Measurements from ENCODE around the gene MIPEP. TPM values are rescaled to one million over a fixed set of nuclear protein-coding genes. Genes with fewer than 3 reads are reported as not detected.

Gene MIPEP
- total and polyA plus RNA-seq, 10 of the 15 experiments (the other 5 are each of a cell fraction or from before 2014, with no cell fraction given), result 15.6 to 56.2 (median 29.8) TPM

DNA sequence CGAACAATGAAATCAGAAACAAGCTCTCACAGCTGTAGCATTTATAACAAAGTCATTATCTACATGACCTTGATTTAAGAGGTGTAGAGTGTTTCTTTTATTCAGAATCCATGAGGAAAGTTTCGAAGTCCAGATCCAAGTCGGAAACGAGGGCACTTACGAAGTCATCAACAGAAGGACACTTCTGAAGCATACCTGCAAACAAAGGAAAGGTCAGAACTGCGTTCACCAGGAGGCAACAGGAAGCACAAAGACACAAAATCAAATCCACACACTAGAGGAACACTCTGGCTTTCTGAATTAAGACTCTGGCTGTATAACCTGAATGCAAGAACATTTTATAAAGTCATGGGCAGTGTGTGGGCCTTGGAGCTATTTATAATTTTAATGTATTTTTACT, 158.9 kb downstream of the MIPEP start:
- Histone ChIP-seq H3K27ac (ENCODE audit: control insufficient read depth, insufficient read depth) (no peak overlapping the region), H3K4me1 (ENCODE audit: control insufficient read depth, insufficient read depth, low read length) (no peaks in the 10 kb centered on the region), H4K20me1 (ENCODE audit: control insufficient read depth, insufficient read depth) (no peaks in the 10 kb centered on the region), H3K36me3 (ENCODE audit: control insufficient read depth in 2 of 2, insufficient read depth in 2 of 2, low read length in 1 of 2) (peaks cover 0 to 5% of the 10 kb centered on the region in 2 experiments; a peak in 1 of 4 replicates), H3K9me3 (replicated peaks; ENCODE audit: control insufficient read depth, insufficient read depth, low read length) (no peaks in the 10 kb centered on the region), H3K4me3 (no peak overlapping the region), H3K9ac (ENCODE audit: control insufficient read depth, insufficient read depth, low read length) (no peak overlapping the region), H3K79me2 (ENCODE audit: control insufficient read depth, insufficient read depth, low read length) (no peaks in the 10 kb centered on the region), H3K4me2 (ENCODE audit: control insufficient read depth, insufficient read depth) (no peak overlapping the region), H2AFZ (ENCODE audit: control insufficient read depth, low read depth, low read length) (no peak overlapping the region), H3K27me3 (replicated peaks in 1 of 2; ENCODE audit: control insufficient read depth in 2 of 2, insufficient read depth in 2 of 2, low read length in 1 of 2) (no peaks in the 10 kb centered on the region)
- DNase-seq (ENCODE audit: low read depth, low spot score) (no peak), FAIRE-seq (no peak), ATAC-seq (no peak)
- CTCF ChIA-PET, result interaction anchor here (0.5 to 1.2 kb wide), 2 partner anchors 11 to 145 kb away, joined by 3 read pairs; no protein-coding TSS in a partner anchor
- in situ Hi-C loops (cut with MboI), result no loop called here
- TF ChIP-seq CBFB (IDR thresholded peaks at IDR 0.05; ENCODE audit: low read depth) (no peak), HDAC6 (IDR thresholded peaks at IDR 0.05; ENCODE audit: unreplicated experiment) (no peak), IRF4 (IDR thresholded peaks at IDR 0.05; ENCODE audit: low read depth, low read length) (no peak), YBX1 (IDR thresholded peaks at IDR 0.05) (no peak), SIN3A (IDR thresholded peaks at IDR 0.05; ENCODE audit: low read depth, low read length) (no peak), SMC3 (IDR thresholded peaks at IDR 0.05; ENCODE audit: borderline replicate concordance, low read length) (no peak), POU2F2 (IDR thresholded peaks at IDR 0.05; ENCODE audit: borderline replicate concordance, low read depth, low read length) (no peak)
- 96% methylated on average over 6 of the region's 6 CpGs for WGBS (ENCODE audit: insufficient coverage, insufficient replicate concordance, low lambda C conversion rate, missing lambda C conversion rate)
- SMC1A ChIA-PET (ENCODE audit: uncharacterized antibody, unreplicated experiment), result no interaction called here
- RAD21 ChIA-PET (ENCODE audit: unreplicated experiment), result no interaction called here
- no TSS peak for BruUV-seq (replicated peaks)
- intact Hi-C loops (cut with micrococcal nuclease; ENCODE audit: unreplicated experiment), result no loop called here
- POLR2A ChIA-PET, result no interaction called here

GRCh38 chr13:23729531-23729930, 159.7 kb downstream of the MIPEP start:
- peaks cover 0 to 5% of the 10 kb centered on the region in 2 experiments; a peak in 1 of 4 replicates for H3K36me3 ChIP-seq (ENCODE audit: control insufficient read depth in 2 of 2, insufficient read depth in 2 of 2, low read length in 1 of 2)
- H3K4me2 ChIP-seq (ENCODE audit: control insufficient read depth, insufficient read depth), result no peak overlapping the region
- no peaks in the 10 kb centered on the region for H3K4me1 ChIP-seq (ENCODE audit: control insufficient read depth, insufficient read depth, low read length)
- H3K4me3 ChIP-seq, result no peak overlapping the region
- H3K9me3 ChIP-seq (replicated peaks; ENCODE audit: control insufficient read depth, insufficient read depth, low read length), result no peaks in the 10 kb centered on the region
- no peaks in the 10 kb centered on the region for H4K20me1 ChIP-seq (ENCODE audit: control insufficient read depth, insufficient read depth)
- H3K79me2 ChIP-seq (ENCODE audit: control insufficient read depth, insufficient read depth, low read length), result no peaks in the 10 kb centered on the region
- no peak overlapping the region for H2AFZ ChIP-seq (ENCODE audit: control insufficient read depth, low read depth, low read length)
- DNase-seq (ENCODE audit: low read depth, low spot score), result no peak
- no peak for ATAC-seq
- intact Hi-C loops (cut with micrococcal nuclease; ENCODE audit: unreplicated experiment), result no loop called here
- BruUV-seq (replicated peaks), result no TSS peak
- FAIRE-seq, result no peak
- ChIA-PET SMC1A (ENCODE audit: uncharacterized antibody, unreplicated experiment) (no interaction called here), RAD21 (ENCODE audit: unreplicated experiment) (no interaction called here), CTCF (interaction anchor here (1.2 kb wide), 1 partner anchor 12 kb away, joined by 3 read pairs; no protein-coding TSS in a partner anchor), POLR2A (no interaction called here)
- no peaks in the 10 kb centered on the region for H3K27me3 ChIP-seq (replicated peaks in 1 of 2; ENCODE audit: control insufficient read depth in 2 of 2, insufficient read depth in 2 of 2, low read length in 1 of 2)
- no peak overlapping the region for H3K9ac ChIP-seq (ENCODE audit: control insufficient read depth, insufficient read depth, low read length)
- in situ Hi-C loops (cut with MboI), result no loop called here
- no peak overlapping the region for H3K27ac ChIP-seq (ENCODE audit: control insufficient read depth, insufficient read depth)
- no peak for TF ChIP-seq TCF7 (IDR thresholded peaks at IDR 0.05; ENCODE audit: borderline replicate concordance)
- no peak for TF ChIP-seq JUND (IDR thresholded peaks at IDR 0.05; ENCODE audit: low read depth, low read length)
- no peak for TF ChIP-seq BCL11A (IDR thresholded peaks at IDR 0.05; ENCODE audit: low read depth, low read length)
- TF ChIP-seq CTCF (IDR thresholded peaks at IDR 0.05 in 2 of 3, conservative IDR thresholded peaks at IDR 0.05 in 1 of 3; ENCODE audit: control insufficient read depth in 2 of 3, extremely low read depth in 1 of 3, insufficient read depth in 1 of 3, low read depth in 3 of 3, low read length in 3 of 3), result no peak
- TF ChIP-seq SIX5 (IDR thresholded peaks at IDR 0.05; ENCODE audit: low read depth, low read length, severe bottlenecking), result no peak
- no peak for TF ChIP-seq ZNF217 (IDR thresholded peaks at IDR 0.05)
- TF ChIP-seq, protein P1, sequence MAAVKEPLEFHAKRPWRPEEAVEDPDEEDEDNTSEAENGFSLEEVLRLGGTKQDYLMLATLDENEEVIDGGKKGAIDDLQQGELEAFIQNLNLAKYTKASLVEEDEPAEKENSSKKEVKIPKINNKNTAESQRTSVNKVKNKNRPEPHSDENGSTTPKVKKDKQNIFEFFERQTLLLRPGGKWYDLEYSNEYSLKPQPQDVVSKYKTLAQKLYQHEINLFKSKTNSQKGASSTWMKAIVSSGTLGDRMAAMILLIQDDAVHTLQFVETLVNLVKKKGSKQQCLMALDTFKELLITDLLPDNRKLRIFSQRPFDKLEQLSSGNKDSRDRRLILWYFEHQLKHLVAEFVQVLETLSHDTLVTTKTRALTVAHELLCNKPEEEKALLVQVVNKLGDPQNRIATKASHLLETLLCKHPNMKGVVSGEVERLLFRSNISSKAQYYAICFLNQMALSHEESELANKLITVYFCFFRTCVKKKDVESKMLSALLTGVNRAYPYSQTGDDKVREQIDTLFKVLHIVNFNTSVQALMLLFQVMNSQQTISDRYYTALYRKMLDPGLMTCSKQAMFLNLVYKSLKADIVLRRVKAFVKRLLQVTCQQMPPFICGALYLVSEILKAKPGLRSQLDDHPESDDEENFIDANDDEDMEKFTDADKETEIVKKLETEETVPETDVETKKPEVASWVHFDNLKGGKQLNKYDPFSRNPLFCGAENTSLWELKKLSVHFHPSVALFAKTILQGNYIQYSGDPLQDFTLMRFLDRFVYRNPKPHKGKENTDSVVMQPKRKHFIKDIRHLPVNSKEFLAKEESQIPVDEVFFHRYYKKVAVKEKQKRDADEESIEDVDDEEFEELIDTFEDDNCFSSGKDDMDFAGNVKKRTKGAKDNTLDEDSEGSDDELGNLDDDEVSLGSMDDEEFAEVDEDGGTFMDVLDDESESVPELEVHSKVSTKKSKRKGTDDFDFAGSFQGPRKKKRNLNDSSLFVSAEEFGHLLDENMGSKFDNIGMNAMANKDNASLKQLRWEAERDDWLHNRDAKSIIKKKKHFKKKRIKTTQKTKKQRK (IDR thresholded peaks at IDR 0.05; ENCODE audit: low read depth, low read length), result no peak
- no peak for TF ChIP-seq NRF1 (conservative IDR thresholded peaks at IDR 0.05; ENCODE audit: low read depth, low read length)
- TF ChIP-seq SMARCA5 (IDR thresholded peaks at IDR 0.05), result no peak

Data from GM12878 (cell line).